GM23338 (cell line): Measurements from ENCODE around the gene HLA-C. TPM values are rescaled to one million over a fixed set of nuclear protein-coding genes. Genes with fewer than 3 reads are reported as not detected.

ENCODE experiments used
- ATAC-seq: fragments of 200-7000 bp; cut with Tn5 transposase; 3 replicates; pipeline ENCODE4 v1.9.1; 2020
- DNase-seq: peaks from one replicate; pipeline ENCODE4 v3.0.0-alpha.2; 2015; ENCODE audit warnings: low spot score
- H2AFZ ChIP-seq: fragments of 200-600 bp; sonication (generic); 2 replicates; pipeline ENCODE4 v1.8.0; 2016; ENCODE audit warnings: antibody characterized with exemption, mild to moderate bottlenecking, moderate library complexity
- H3F3A ChIP-seq: fragments of 200-600 bp; sonication (generic); replicated peaks from 2 replicates; pipeline ENCODE4 v1.8.0; 2017; ENCODE audit warnings: antibody characterized with exemption, mixed run types, low read depth
- H3K27ac ChIP-seq: fragments of 200-600 bp; sonication (generic); 2 replicates; pipeline ENCODE4 v1.6.1; 2016; ENCODE audit warnings: low read depth
- H3K27me3 ChIP-seq: fragments of 200-600 bp; sonication (generic); 2 replicates; pipeline ENCODE4 v1.8.0; 2016; ENCODE audit warnings: mild to moderate bottlenecking, mixed run types, moderate library complexity; ENCODE audit not compliant: insufficient read depth
- H3K36me3 ChIP-seq: fragments of 200-600 bp; sonication (generic); 2 replicates; pipeline ENCODE4 v1.8.0; 2016; ENCODE audit warnings: mild to moderate bottlenecking; ENCODE audit not compliant: insufficient read depth
- H3K4me1 ChIP-seq: fragments of 200-600 bp; sonication (generic); 2 replicates; pipeline ENCODE4 v1.8.0; 2016; ENCODE audit warnings: mild to moderate bottlenecking, moderate library complexity; ENCODE audit not compliant: insufficient read depth
- H3K4me2 ChIP-seq: fragments of 200-600 bp; sonication (generic); 2 replicates; pipeline ENCODE4 v1.7.1; 2017; ENCODE audit warnings: mixed run types
- H3K4me3 ChIP-seq: fragments of 200-600 bp; sonication (generic); 2 replicates; pipeline ENCODE4 v1.6.1; 2016; ENCODE audit warnings: mixed run types
- H3K79me2 ChIP-seq: fragments of 200-600 bp; sonication (generic); replicated peaks from 2 replicates; pipeline ENCODE4 v1.8.0; 2017; ENCODE audit warnings: mild to moderate bottlenecking; ENCODE audit not compliant: insufficient read depth
- H3K9me2 ChIP-seq: fragments of 200-600 bp; sonication (generic); 2 replicates; pipeline ENCODE4 v1.8.0; 2017; ENCODE audit not compliant: insufficient read depth
- H4K20me1 ChIP-seq: fragments of 200-600 bp; sonication (generic); replicated peaks from 2 replicates; pipeline ENCODE4 v1.8.0; 2017; ENCODE audit warnings: mild to moderate bottlenecking; ENCODE audit not compliant: insufficient read depth
- H3K27ac Mint-ChIP-seq: 2 replicates; pipeline ENCODE4 v1.8.0; 2020; ENCODE audit warnings: inconsistent platforms, mild to moderate bottlenecking, moderate library complexity, mixed read lengths
- H3K27me3 Mint-ChIP-seq: 3 replicates; pipeline ENCODE4 v1.8.0; 2022; ENCODE audit warnings: low read depth, mild to moderate bottlenecking, moderate library complexity, mixed read lengths, inconsistent platforms; ENCODE audit not compliant: insufficient read depth, poor library complexity
- H3K36me3 Mint-ChIP-seq: 3 replicates; pipeline ENCODE4 v1.8.0; 2021; ENCODE audit warnings: low read depth, mild to moderate bottlenecking, inconsistent platforms, moderate library complexity, mixed read lengths
- H3K4me1 Mint-ChIP-seq: 3 replicates; pipeline ENCODE4 v1.8.0; 2020; ENCODE audit warnings: mild to moderate bottlenecking, inconsistent platforms, mixed read lengths
- H3K4me3 Mint-ChIP-seq: 3 replicates; pipeline ENCODE4 v1.8.0; 2021; ENCODE audit warnings: moderate library complexity, mild to moderate bottlenecking, inconsistent platforms, mixed read lengths
- H3K9me3 Mint-ChIP-seq: 3 replicates; pipeline ENCODE4 v1.8.0; 2020; ENCODE audit warnings: moderate library complexity, mild to moderate bottlenecking, inconsistent platforms, mixed read lengths
- CTCF ChIP-seq, 2 experiments: fragments of 200-600 bp in 1 of 2; sonication (generic) in 1 of 2; conservative IDR thresholded peaks; 2 replicates each; pipeline versions ENCODE4 v1.5.1 to v1.6.1; 2016 to 2017; ENCODE audit warnings: antibody characterized with exemption in 2 of 2, low read depth in 2 of 2, mild to moderate bottlenecking in 2 of 2, moderate library complexity in 1 of 2
- EZH2phosphoT487 ChIP-seq: fragments of 200-600 bp; sonication (generic); IDR thresholded peaks from one replicate; pipeline ENCODE4 v1.8.1; 2018; ENCODE audit warnings: antibody characterized with exemption; ENCODE audit not compliant: unreplicated experiment
- NANOG ChIP-seq: IDR thresholded peaks from 2 replicates; pipeline ENCODE4 v1.6.1; 2016; ENCODE audit warnings: antibody characterized with exemption, borderline replicate concordance
- POLR2AphosphoS5 ChIP-seq: IDR thresholded peaks from 2 replicates; pipeline ENCODE4 v1.6.1; 2016; ENCODE audit warnings: antibody characterized with exemption, low read depth
- REST ChIP-seq: IDR thresholded peaks from one replicate; pipeline ENCODE4 v1.6.1; 2018; ENCODE audit warnings: antibody characterized with exemption; ENCODE audit not compliant: unreplicated experiment
- STAT1 ChIP-seq: IDR thresholded peaks from one replicate; pipeline ENCODE4 v1.6.1; 2016; ENCODE audit warnings: antibody characterized with exemption; ENCODE audit not compliant: unreplicated experiment
- ZNF114 ChIP-seq: fragments of 250-450 bp; sonication (Bioruptor Pico); IDR thresholded peaks from 2 replicates; pipeline ENCODE4 v1.5.0; 2020; ENCODE audit warnings: mild to moderate bottlenecking, moderate library complexity
- ZNF331 ChIP-seq: fragments of 250-450 bp; sonication (Bioruptor Pico); IDR thresholded peaks from 2 replicates; pipeline ENCODE4 v1.5.0; 2020; ENCODE audit warnings: low read depth, mild to moderate bottlenecking, moderate library complexity
- polyA plus RNA-seq: library from polyadenylated mRNA; unstranded; fragments of >200 nt; fragmentation: Nextera tagmentation; extraction: Ambion mirVana; gene quantifications from 2 replicates; pipeline ENCODE4 v1.2.1, GENCODE V29; 2016
- total RNA-seq: library from RNA; depleted of rRNA; stranded (reverse); fragments of >200 nt; shearing (Covaris generic); gene quantifications from 2 replicates; pipeline ENCODE4 v1.2.3, GENCODE V29; 2014

HLA-C gene
- total and polyA plus RNA-seq, 2 experiments from 2014 or later = 73.1 to 116 TPM

GRCh38 chr6:31308845-31309175 is 36.9 kb upstream of the HLA-C start:
- Histone ChIP-seq H3K4me3 (peak overlapping the region; percentile 64), H3F3A (no peaks in the 10 kb centered on the region), H3K4me1 (no peaks in the 10 kb centered on the region), H3K79me2 (no peaks in the 10 kb centered on the region), H4K20me1 (no peaks in the 10 kb centered on the region), H3K27ac (no peak overlapping the region), H2AFZ (no peak overlapping the region), H3K27me3 (peaks cover 16% of the 10 kb centered on the region; the same call in 1 of the 2 replicates), H3K9me2 (no peaks in the 10 kb centered on the region), H3K4me2 (peak overlapping the region; percentile 75), H3K36me3 (no peaks in the 10 kb centered on the region)
- Mint-ChIP-seq H3K9me3 (no peaks in the 10 kb centered on the region; the same call in 1 of the 3 replicates), H3K27ac (no peak overlapping the region), H3K4me3 (peak overlapping the region; percentile 73; the same call in 2 of the 3 replicates), H3K36me3 (no peaks in the 10 kb centered on the region), H3K4me1 (no peaks in the 10 kb centered on the region), H3K27me3 (peaks cover 3% of the 10 kb centered on the region)
- DNase-seq = no peak
- TF ChIP-seq NANOG = no peak
- TF ChIP-seq REST = no peak
- no peak for TF ChIP-seq ZNF331 (CRISPR knock-in tag)
- TF ChIP-seq ZNF114 = no peak
- TF ChIP-seq POLR2AphosphoS5 = no peak
- no peak for TF ChIP-seq EZH2phosphoT487
- no peak for TF ChIP-seq STAT1
- TF ChIP-seq CTCF (conservative IDR thresholded peaks at IDR 0.05; ENCODE audit: low read depth in 2 of 2) = no peak
- ATAC-seq = peak; percentile 58

- Histone ChIP-seq H3K27me3 (peaks cover 16% of the 10 kb centered on the region; the same call in 1 of the 2 replicates), H3F3A (no peaks in the 10 kb centered on the region), H3K4me3 (peak overlapping the region; percentile 64), H3K4me2 (peak overlapping the region; percentile 75), H4K20me1 (no peaks in the 10 kb centered on the region), H3K36me3 (no peaks in the 10 kb centered on the region), H2AFZ (peak overlapping the region; percentile 80), H3K9me2 (no peaks in the 10 kb centered on the region), H3K79me2 (no peaks in the 10 kb centered on the region), H3K27ac (no peak overlapping the region), H3K4me1 (no peaks in the 10 kb centered on the region)
- Mint-ChIP-seq H3K27me3 (peaks cover 3% of the 10 kb centered on the region), H3K27ac (no peak overlapping the region), H3K4me3 (peak overlapping the region; percentile 73; the same call in 2 of the 3 replicates), H3K36me3 (no peaks in the 10 kb centered on the region), H3K4me1 (no peaks in the 10 kb centered on the region), H3K9me3 (no peaks in the 10 kb centered on the region; the same call in 1 of the 3 replicates)
- DNase-seq (peak; percentile 88), ATAC-seq (peak; percentile 93)
- TF ChIP-seq POLR2AphosphoS5 (peak; percentile 52; the same call in 1 of the 2 replicates), REST (no peak)
Measured at GRCh38 chr6:31308050-31308844, 36.4 kb upstream of the HLA-C start.
